Measurements from ENCODE around the gene NLN.
"Not testable (repeated sequence)": the region's sequence is repeated elsewhere in the genome, so short reads cannot be mapped to it uniquely, and the experiment has no call there.

The NLN gene

DNA sequence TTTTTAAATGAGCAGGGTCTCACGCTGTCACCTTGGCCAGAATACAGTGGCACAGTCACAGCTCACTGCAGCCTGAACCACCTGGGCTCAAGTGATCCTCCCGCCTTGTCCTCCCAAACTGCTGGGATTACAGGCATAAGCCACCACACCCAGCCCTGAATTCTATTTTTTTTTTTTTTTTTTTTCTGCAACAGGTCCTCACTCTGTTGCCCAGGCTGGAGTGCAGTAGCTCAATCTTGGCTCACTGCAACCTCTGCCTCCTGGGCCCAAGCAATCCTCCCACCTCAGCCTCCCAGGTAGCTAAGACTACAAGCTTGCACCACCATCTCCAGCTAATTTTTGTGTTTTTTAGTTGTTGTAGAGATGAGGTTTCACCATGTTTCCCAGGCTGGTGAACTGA, 51.0 kb downstream of the NLN start:
- not testable (repeated sequence) for DNase-seq (ENCODE audit: low spot score)

DNA sequence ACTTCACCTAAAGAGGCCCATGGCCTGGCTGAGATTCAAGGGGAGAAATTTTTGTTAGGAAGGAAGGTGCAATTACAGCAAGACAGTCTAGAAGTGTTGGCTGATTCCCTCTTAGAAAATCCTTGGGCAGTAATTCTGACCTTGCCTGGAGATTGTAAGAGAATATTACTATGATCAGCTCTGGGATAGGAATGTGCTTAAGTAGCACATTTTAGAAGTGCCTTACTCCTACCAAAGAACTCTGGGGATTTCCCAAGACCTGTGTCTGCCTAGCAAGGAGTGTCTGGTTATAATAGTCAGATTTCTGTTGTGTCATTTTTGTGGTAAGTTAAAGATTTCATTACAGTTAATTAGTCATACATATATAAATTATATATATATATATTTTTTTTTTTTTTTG, 52.3 kb downstream of the NLN start:
- no peak for DNase-seq (ENCODE audit: low spot score)

- DNase-seq (ENCODE audit: low spot score) = no peak
Observed at GRCh38 chr5:65775476-65775875, 53.5 kb downstream of the NLN start.

DNA sequence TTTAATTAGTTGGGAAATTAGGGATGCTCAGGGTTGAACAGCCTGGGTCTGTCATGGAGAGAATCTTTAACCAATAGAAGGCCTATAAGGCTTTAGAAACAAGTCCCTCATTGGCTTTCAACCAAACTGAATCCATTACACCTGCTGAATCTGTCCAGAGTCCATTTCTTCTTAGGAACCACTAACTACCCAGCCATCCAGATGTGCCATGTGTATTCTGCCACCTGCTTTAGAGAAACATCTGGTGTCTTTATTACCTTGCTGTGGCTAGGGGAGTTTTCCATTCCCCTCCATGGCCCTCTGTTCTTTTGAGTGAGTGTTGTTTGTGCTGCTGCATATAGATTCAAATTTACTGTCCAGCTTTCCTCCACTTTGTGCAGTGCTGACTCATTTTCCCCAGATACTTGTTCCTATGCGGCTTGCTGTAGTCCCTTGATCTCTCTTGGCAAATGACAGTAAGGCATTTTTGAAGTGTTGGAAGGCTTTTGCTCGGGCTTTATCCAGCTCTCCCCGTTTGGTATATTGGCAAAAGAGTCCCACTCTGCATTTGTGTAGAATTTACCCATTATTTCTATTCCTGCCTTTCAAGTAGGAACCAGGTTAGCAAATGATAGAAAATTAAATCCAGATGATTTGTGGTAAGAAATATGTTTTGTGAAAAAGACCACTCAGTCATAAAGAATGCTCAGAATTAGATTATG, 54.6 kb downstream of the NLN start:
- no peak for DNase-seq (ENCODE audit: low spot score)

- no peak for DNase-seq (ENCODE audit: low spot score)
Observed at GRCh38 chr5:65778126-65778525, 56.1 kb downstream of the NLN start.

GRCh38 chr5:65779643-65780042, 57.6 kb downstream of the NLN start:
- DNase-seq (ENCODE audit: low spot score) = no peak

DNA sequence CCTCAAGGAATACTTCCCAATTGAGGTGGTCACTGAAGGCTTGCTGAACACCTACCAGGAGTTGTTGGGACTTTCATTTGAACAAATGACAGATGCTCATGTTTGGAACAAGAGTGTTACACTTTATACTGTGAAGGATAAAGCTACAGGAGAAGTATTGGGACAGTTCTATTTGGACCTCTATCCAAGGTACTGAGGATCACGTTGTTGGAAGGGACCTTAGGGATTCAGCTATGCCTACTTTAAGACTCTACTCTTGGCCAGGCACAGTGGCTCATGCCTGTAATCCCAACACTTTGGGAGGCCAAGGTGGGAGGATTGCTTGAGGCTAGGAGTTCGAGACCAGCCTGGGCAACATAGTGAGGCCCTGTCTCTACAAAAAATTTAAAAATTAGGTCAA, 66.3 kb downstream of the NLN start:
- DNase-seq (ENCODE audit: low spot score) = not testable (repeated sequence)

DNA sequence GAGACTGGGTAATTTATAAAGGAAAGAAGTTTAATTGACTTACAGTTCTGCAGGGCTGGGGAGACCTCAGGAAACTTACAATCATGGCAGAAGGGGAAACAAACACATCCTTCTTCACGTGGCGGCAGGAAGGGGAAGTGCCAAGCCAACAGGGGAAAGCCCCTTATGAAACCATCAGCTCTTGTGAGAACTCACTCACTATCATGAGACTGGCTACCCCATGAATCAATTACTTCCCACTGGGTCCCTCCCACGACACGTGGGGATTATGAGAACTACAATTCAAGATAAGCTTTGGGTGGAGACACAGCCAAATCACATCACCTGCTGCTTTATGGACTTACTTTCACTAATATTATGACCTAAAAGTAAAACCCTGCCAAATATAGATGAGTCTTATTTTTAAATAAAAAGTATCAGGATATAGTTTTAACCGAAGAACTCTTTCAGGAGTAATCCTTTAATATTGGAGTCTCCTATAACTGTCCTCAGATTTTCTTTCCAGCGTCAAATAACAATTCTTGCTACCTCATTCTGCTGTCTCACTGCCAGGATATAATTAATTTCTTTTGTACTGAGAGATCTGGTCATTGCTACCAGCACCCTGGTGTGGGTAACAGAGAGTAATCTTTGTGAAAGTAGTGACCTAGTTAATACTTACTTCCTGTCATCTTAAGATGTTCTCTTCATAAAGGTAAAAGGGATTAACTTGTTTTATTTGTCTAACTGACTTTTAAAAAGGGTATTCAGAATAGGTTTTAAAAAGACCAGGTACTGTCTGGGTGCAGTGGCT, 68.6 kb downstream of the NLN start:
- DNase-seq (ENCODE audit: low spot score) = no peak

DNA sequence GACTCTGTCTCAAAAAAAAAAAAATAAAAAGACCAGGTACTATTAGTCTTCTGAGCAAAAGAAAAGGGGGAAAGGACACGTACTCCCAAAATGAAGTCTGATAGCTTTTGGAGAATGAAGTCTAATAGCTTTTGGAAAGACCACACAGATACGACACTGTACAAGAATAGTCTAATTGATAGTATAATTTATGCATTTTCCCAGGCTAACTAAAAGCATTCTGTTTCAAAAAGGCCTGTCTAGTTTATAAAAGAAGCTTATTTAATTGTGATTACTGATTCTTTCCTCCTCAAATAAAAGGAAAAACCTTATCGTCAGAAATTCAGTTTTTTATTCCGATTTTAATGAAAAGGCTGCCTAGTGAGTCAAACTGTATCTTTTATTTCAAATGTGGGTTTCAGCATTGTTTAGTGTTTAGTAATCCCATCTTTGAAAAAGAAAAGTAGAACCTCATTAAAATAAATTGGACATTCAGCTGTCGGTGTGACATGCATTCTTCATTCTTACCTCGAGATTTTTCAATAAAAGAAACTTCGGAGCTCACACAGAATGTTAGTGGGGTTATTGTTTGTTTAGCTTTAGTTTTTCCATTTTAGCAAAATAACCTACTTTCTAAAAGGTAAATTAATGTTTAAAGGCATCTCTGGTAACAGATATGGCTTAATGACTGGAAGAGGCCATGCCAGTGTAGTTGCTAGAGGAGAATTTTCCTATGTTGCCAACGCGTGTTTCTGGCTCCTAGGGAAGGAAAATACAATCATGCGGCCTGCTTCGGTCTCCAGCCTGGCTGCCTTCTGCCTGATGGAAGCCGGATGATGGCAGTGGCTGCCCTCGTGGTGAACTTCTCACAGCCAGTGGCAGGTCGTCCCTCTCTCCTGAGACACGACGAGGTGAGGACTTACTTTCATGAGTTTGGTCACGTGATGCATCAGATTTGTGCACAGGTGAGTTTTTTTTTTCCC, 70.0 kb downstream of the NLN start:
- DNase-seq (ENCODE audit: low spot score) = no peak

DNA sequence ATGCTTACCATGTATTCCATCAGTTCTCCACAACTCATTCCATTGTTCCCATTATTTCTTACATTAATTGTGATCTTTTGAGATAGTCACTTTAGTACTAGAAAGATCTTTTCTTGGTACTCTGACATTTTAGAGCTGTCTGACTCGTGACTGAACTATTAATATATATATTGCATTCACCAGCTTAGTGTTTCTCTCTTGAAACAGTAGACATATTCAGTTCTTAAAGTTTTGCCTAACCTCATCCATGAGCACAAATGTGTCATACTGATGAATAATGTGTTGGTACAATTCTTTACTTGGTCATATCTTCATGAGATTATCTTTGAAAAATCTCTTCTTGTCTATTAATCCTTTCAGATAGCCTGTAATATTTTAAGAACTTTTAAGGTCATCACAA, 74.3 kb downstream of the NLN start:
- DNase-seq (ENCODE audit: low spot score) = no peak

GRCh38 chr5:65796751-65797316, 74.8 kb downstream of the NLN start:
- no peak for DNase-seq (ENCODE audit: low spot score)

DNA sequence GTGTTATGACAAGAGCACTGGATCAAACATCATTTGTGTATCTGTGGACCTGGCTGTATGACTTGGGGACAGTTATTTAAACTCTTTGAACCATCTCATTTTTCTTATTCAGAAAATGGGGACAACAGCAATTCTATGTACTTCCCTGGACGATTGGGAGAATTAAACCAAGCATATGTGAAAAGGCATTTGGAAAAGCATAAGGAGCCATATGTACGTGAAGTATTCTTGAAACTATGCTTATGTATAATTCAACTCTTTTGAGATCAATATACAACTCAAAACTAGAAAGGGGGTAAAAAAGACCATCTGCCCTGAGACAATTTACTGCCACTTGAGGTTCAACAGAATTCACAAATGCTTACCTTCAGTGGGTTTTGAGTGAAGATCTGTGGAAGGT, 75.5 kb downstream of the NLN start:
- no peak for DNase-seq (ENCODE audit: low spot score)

DNA sequence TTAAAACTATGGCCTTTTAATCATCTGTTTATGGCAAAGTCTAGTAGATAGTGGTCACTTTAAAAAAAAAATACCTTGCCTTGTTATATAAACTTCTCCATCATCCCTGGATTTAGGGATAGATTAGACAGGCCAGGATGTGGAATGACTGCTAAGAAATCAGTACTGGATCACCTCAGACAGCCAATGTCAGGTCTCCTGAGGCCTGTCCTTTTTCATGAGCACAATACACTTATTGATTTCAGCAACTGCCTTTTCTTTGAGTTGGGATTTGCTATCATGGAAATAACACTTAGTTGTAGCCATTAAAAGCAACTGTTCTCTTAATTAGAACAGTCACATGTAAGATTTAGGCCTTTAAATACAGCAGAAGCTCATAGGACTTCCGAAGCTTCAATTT, 77.9 kb downstream of the NLN start:
- DNase-seq (ENCODE audit: low spot score) = no peak

DNA sequence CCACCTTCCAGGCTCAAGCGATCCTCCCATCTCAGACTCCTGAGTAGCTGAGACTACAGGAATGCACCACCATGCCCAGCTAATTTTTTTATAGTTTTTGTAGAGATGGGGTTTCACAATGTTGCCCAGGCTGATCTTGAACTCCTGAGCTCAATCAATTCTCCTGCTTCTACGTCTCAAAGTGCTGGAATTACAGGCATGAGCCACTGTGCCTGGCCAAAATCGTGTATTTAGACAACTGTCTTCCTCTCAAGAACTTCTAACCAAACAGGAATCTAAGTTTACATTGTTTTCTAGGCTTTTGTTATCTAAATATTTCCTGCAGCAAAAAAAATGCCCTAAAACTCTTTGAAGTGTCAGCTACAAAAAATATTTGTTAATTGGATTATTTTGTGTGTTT, 78.8 kb downstream of the NLN start:
- DNase-seq (ENCODE audit: low spot score) = no peak

DNA sequence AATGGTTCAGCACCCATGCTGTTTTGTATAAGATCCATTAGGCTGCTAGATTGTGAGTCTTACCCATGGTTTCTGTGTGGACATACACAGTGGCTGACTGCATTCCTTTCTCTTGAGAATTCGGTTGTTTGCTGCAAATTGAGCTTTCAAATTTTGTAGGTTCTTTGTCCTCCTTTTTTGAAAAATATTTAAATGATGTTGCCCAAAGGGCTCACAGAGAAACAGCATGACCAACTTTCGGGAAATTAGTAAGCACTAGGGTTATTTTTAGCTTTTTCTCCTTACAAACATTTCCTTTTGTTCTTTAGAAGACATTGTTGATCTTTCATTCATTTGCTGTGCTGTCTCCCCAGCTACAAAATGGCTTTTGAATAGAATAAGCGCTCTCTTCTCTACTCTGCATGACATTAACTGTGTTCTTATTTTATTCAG, 79.4 kb downstream of the NLN start:
- DNase-seq (ENCODE audit: low spot score) = no peak

DNA sequence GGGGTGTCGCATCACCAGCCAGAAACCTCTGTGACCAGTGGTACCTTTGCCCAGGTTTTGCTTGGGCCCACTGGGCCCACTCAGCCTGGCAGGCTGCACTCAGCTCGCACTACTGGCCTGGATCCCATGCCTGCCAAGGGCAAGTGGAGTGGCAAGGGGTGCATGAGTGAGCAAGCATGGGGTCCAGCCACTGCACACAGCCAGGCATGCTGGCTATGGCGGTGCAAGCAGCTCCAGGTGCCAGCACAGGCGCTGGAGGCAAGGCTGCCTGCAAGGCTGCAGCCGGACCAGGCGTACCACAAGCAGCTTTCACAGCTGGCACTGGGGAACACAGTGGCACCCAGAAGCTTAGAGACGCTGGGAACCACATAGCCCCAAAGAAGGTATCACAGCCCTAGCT, 80.1 kb downstream of the NLN start:
- no peak for DNase-seq (ENCODE audit: low spot score)

GRCh38 chr5:65802820-65803219, 80.8 kb downstream of the NLN start:
- DNase-seq (ENCODE audit: low spot score) = no peak

- no peak for DNase-seq (ENCODE audit: low spot score)
Observed at GRCh38 chr5:65803699-65804391, 81.8 kb downstream of the NLN start.

DNA sequence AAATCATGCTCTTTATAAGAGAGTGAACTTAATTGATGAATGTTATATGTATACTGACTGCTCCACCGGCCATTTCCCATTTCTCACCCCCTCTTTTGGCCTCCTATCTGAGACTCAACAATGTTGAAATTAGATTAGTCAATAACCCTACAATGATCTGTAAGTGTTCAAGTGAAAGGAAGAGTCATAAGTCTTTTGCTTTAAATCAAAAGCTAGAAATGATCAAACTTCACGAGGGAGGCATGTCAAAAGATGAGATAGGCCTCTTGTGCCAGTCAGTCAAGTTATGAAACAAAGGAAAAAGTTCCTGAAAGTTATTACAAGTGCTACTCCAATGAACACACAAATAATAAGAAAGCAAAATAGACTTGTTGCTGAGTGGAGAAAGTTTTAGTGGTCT, 83.1 kb downstream of the NLN start:
- DNase-seq (ENCODE audit: low spot score) = no peak

GRCh38 chr5:65807494-65807893, 85.5 kb downstream of the NLN start:
- DNase-seq (ENCODE audit: low spot score) = not testable (repeated sequence)

- DNase-seq (ENCODE audit: low spot score) = no peak
Observed at GRCh38 chr5:65808251-65808741, 86.3 kb downstream of the NLN start.

Data from hematopoietic multipotent progenitor cell treated with erythropoietin and hydrocortisone succinate and interleukin-3 and kit ligand, for 17 days (in vitro differentiated cells).